ENCODE measurements around the gene KDM3B.

GRCh38 chr5:138334867-138335447 is 17.5 kb upstream of the KDM3B start:
- TF ChIP-seq EP300 (IDR thresholded peaks at IDR 0.05; ENCODE audit: borderline replicate concordance in 1 of 2, low read depth in 1 of 2, low read length in 1 of 2): no peak
- no peak for TF ChIP-seq TCF12 (IDR thresholded peaks at IDR 0.05)
- TF ChIP-seq MEF2A (IDR thresholded peaks at IDR 0.05; ENCODE audit: borderline replicate concordance, low read depth): no peak
- TF ChIP-seq GABPA (IDR thresholded peaks at IDR 0.05; ENCODE audit: low read depth): no peak
- TF ChIP-seq MAX (IDR thresholded peaks at IDR 0.05; ENCODE audit: low read depth): no peak
- no peak for TF ChIP-seq CTCF (IDR thresholded peaks at IDR 0.05)

Measured in SK-N-SH (cell line).